Mammary epithelial cell (primary cell): ENCODE data around the gene TASP1.

Experiments used
- CTCF ChIP-seq, 2 donors: IDR thresholded peaks in 1 of 2; conservative IDR thresholded peaks in 1 of 2; 2 replicates each; pipeline ENCODE4 v1.5.1; 2011 to 2012; ENCODE audit warnings: inconsistent platforms in 2 of 2, low read length in 2 of 2, mild to moderate bottlenecking in 2 of 2, control low read depth in 1 of 2, low read depth in 1 of 2; ENCODE audit not compliant: insufficient read depth in 1 of 2; ENCODE audit errors: extremely low read depth in 1 of 2
- EZH2 ChIP-seq: IDR thresholded peaks from 2 replicates; pipeline ENCODE4 v1.6.1; 2012; ENCODE audit warnings: low read length, inconsistent platforms, borderline replicate concordance

GRCh38 chr20:13650474-13650873, 11.7 kb upstream of the TASP1 start:
- no peak for TF ChIP-seq CTCF (conservative IDR thresholded peaks at IDR 0.05 in 1 of 2, IDR thresholded peaks at IDR 0.05 in 1 of 2; ENCODE audit: extremely low read depth in 1 of 2, insufficient read depth in 1 of 2, low read depth in 1 of 2, low read length in 2 of 2)
- no peak for TF ChIP-seq EZH2
